Panc1 (cell line): ENCODE results near the gene TWIST2. TPM values are rescaled to one million over a fixed set of nuclear protein-coding genes. Genes with fewer than 3 reads are reported as not detected.

Experiments
- ATAC-seq: fragments of 200-7000 bp; cut with Tn5 transposase; 2 replicates; pipeline ENCODE4 v1.9.1; 2020; ENCODE audit warnings: mild to moderate bottlenecking, moderate library complexity
- BruUV-seq: library from RNA; stranded (reverse); fragments of 400-500 nt; replicated peaks from 2 replicates; lab custom pipeline; 2021; lab: Mats Ljungman, UMichigan
- CTCF ChIA-PET: fragments of 300-600 bp; sonication (Branson Sonifier 250); formaldehyde crosslinking; loops from one replicate; lab custom pipeline; 2022; ENCODE audit warnings: antibody characterized with exemption; lab: Charles Lee
- POLR2A ChIA-PET: fragments of 300-600 bp; sonication (Branson Sonifier 250); formaldehyde crosslinking; loops from one replicate; lab custom pipeline; 2022; ENCODE audit warnings: antibody characterized with exemption; lab: Charles Lee
- DNase-seq: peaks from one replicate; pipeline ENCODE4 v3.0.0-alpha.2; 2010; ENCODE audit warnings: low read depth, low spot score
- H3K27ac ChIP-seq: 2 replicates; pipeline ENCODE4 v1.5.1; 2011; ENCODE audit warnings: mild to moderate bottlenecking, low read length, inconsistent platforms
- H3K27me3 ChIP-seq: fragments of 200-500 bp; sonication (Bioruptor generic); 2 replicates; pipeline ENCODE4 v1.6.0; 2014; ENCODE audit warnings: low read length, inconsistent platforms; ENCODE audit not compliant: control insufficient read depth, insufficient read depth
- H3K36me3 ChIP-seq: fragments of 200-500 bp; sonication (Bioruptor generic); 2 replicates; pipeline ENCODE4 v1.5.1; 2014; ENCODE audit warnings: inconsistent platforms, mild to moderate bottlenecking, low read length, moderate library complexity; ENCODE audit not compliant: control insufficient read depth, insufficient read depth
- H3K4me1 ChIP-seq: 2 replicates; pipeline ENCODE4 v1.5.1; 2011; ENCODE audit warnings: inconsistent platforms, mild to moderate bottlenecking, low read length, moderate library complexity; ENCODE audit not compliant: control insufficient read depth, insufficient read depth
- H3K4me3 ChIP-seq, 2 experiments: 2 replicates each; pipeline ENCODE4 v1.5.1; 2011 to 2012; ENCODE audit warnings: low read depth in 2 of 2, low read length in 2 of 2, mild to moderate bottlenecking in 2 of 2, inconsistent platforms in 1 of 2, moderate library complexity in 1 of 2
- H3K9me3 ChIP-seq: fragments of 200-500 bp; sonication (Bioruptor generic); 2 replicates; pipeline ENCODE4 v1.5.1; 2014; ENCODE audit warnings: low read depth, mild to moderate bottlenecking, inconsistent platforms, low read length, moderate library complexity; ENCODE audit not compliant: control insufficient read depth, insufficient read depth
- POLR2AphosphoS5 ChIP-seq: IDR thresholded peaks from 2 replicates; pipeline ENCODE4 v1.6.1; 2012; ENCODE audit warnings: mild to moderate bottlenecking, low read depth, low read length, moderate library complexity
- SIN3A ChIP-seq: IDR thresholded peaks from 2 replicates; pipeline ENCODE4 v1.6.1; 2012; ENCODE audit warnings: low read depth, mild to moderate bottlenecking, low read length, moderate library complexity, borderline replicate concordance; ENCODE audit not compliant: insufficient read depth
- TCF7L2 ChIP-seq: IDR thresholded peaks from 2 replicates; pipeline ENCODE4 v1.6.1; 2011; ENCODE audit warnings: mild to moderate bottlenecking, low read depth, low read length, inconsistent platforms
- in situ Hi-C: cut with HindIII; loops from 2 replicates; pipeline ENCODE4 v1.10.0; 2016; ENCODE audit warnings: low sequenced_read_pairs, low pct_unique_long_range_greater_than_20kb
- intact Hi-C: fragments of 100-400 bp; cut with micrococcal nuclease; formaldehyde crosslinking; loops from one replicate; pipeline ENCODE4 v1.10.0; 2022; ENCODE audit not compliant: unreplicated experiment
- total RNA-seq: library from RNA; stranded (reverse); gene quantifications from one replicate; pipeline ENCODE4 v1.2.1, GENCODE V29; 2021; ENCODE audit not compliant: unreplicated experiment
- TF ChIP-seq, protein P1 (sequence below): fragments of 450-650 bp; IDR thresholded peaks from 2 replicates; pipeline ENCODE4 v1.5.1; 2017; ENCODE audit warnings: mild to moderate bottlenecking
- TF ChIP-seq, protein P2 (sequence below), 2 experiments: IDR thresholded peaks; 2 replicates each; pipeline ENCODE4 v1.6.1; 2011 to 2012; ENCODE audit warnings: low read depth in 2 of 2, control low read depth in 1 of 2, low read length in 1 of 2, mild to moderate bottlenecking in 1 of 2, moderate library complexity in 1 of 2; ENCODE audit not compliant: insufficient read depth in 1 of 2

Gene TWIST2
- total RNA-seq, 1 experiment from 2014 or later, result 4.2 TPM

DNA sequence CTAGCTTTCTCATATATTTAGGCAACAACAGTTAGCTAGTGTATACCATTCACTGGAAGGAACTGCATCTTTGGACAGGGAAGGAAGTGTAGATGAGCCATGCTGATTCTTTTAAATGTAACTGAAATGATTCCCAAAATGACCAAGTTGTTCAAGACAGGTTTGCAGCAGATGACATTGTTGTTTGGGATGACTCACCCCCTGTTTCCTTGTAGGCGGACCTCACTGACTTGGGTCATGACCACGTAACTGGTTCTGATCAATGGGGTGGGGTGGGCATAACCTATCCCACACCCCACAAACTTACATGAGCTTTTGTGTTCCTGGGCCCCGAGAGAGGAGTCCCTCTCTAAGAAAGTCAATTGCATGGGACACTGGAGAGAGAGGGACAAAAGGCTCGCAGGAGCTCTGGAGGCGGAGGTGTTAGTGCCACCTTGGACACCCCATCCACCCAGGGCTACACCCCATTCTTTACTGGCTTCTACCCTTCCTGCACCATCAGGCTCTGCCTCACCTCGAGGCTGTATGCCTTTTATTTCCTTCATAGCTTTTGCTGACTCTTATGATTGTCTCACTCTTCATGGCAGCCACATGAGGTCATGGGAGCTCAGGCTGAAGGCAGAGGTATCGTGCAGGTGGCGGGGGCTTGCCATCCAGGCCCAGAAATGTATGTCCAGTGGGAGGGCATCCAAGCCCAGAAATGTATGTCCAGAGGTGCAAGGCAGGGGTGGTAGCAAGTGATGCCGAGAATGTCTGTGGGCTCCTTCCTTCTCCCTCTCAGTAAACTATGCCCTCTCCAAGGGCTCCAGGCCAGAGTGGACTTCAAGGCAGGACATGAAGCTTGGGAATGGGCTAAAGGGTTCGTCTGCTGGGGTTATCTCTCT, 108.0 kb downstream of the TWIST2 start:
- Histone ChIP-seq H3K27ac (no peak overlapping the region), H3K4me3 (no peak overlapping the region), H3K27me3 (no peaks in the 10 kb centered on the region; the same call in 1 of the 2 replicates), H3K4me1 (no peaks in the 10 kb centered on the region), H3K9me3 (no peaks in the 10 kb centered on the region), H3K36me3 (no peaks in the 10 kb centered on the region)
- DNase-seq, result no peak
- ChIA-PET POLR2A (no interaction called here), CTCF (no interaction called here)
- no peak for TF ChIP-seq POLR2AphosphoS5
- TF ChIP-seq, protein P1, sequence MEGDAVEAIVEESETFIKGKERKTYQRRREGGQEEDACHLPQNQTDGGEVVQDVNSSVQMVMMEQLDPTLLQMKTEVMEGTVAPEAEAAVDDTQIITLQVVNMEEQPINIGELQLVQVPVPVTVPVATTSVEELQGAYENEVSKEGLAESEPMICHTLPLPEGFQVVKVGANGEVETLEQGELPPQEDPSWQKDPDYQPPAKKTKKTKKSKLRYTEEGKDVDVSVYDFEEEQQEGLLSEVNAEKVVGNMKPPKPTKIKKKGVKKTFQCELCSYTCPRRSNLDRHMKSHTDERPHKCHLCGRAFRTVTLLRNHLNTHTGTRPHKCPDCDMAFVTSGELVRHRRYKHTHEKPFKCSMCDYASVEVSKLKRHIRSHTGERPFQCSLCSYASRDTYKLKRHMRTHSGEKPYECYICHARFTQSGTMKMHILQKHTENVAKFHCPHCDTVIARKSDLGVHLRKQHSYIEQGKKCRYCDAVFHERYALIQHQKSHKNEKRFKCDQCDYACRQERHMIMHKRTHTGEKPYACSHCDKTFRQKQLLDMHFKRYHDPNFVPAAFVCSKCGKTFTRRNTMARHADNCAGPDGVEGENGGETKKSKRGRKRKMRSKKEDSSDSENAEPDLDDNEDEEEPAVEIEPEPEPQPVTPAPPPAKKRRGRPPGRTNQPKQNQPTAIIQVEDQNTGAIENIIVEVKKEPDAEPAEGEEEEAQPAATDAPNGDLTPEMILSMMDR, result no peak
- TF ChIP-seq SIN3A, result no peak
- TF ChIP-seq TCF7L2, result no peak
- TF ChIP-seq, protein P2, sequence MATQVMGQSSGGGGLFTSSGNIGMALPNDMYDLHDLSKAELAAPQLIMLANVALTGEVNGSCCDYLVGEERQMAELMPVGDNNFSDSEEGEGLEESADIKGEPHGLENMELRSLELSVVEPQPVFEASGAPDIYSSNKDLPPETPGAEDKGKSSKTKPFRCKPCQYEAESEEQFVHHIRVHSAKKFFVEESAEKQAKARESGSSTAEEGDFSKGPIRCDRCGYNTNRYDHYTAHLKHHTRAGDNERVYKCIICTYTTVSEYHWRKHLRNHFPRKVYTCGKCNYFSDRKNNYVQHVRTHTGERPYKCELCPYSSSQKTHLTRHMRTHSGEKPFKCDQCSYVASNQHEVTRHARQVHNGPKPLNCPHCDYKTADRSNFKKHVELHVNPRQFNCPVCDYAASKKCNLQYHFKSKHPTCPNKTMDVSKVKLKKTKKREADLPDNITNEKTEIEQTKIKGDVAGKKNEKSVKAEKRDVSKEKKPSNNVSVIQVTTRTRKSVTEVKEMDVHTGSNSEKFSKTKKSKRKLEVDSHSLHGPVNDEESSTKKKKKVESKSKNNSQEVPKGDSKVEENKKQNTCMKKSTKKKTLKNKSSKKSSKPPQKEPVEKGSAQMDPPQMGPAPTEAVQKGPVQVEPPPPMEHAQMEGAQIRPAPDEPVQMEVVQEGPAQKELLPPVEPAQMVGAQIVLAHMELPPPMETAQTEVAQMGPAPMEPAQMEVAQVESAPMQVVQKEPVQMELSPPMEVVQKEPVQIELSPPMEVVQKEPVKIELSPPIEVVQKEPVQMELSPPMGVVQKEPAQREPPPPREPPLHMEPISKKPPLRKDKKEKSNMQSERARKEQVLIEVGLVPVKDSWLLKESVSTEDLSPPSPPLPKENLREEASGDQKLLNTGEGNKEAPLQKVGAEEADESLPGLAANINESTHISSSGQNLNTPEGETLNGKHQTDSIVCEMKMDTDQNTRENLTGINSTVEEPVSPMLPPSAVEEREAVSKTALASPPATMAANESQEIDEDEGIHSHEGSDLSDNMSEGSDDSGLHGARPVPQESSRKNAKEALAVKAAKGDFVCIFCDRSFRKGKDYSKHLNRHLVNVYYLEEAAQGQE (IDR thresholded peaks at IDR 0.05; ENCODE audit: insufficient read depth in 1 of 2, low read depth in 2 of 2, low read length in 1 of 2), result no peak
- BruUV-seq, result no TSS peak
- intact Hi-C loops (no loop called here), in situ Hi-C loops (no loop called here)
- no peak for ATAC-seq

DNA sequence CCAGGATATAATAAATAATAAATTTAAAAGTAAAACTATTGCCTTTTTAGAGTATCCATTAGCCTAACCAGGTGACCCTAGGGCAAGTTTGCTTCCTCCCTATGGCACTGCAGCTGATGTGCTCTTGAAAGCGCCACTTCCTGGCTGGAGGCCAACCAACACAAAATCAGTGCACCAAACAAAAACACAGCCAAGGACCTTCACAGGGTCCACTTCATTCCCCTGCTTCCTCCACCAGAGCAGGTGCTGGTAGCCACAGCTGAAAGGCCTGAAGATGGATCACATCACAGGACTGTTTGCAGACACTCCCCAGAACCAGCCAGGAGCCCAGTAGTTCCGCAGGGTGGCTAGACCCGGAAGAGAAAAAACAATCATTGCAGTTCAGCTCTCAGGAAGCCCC, 108.8 kb downstream of the TWIST2 start:
- H3K36me3 ChIP-seq, result no peaks in the 10 kb centered on the region
- H3K4me3 ChIP-seq, result no peak overlapping the region
- no peaks in the 10 kb centered on the region for H3K9me3 ChIP-seq
- BruUV-seq, result no TSS peak
- H3K4me1 ChIP-seq, result no peaks in the 10 kb centered on the region
- ChIA-PET CTCF (no interaction called here), POLR2A (no interaction called here)
- DNase-seq (no peak), ATAC-seq (no peak)
- intact Hi-C loops, result no loop called here
- in situ Hi-C loops, result no loop called here
- no peaks in the 10 kb centered on the region; the same call in 1 of the 2 replicates for H3K27me3 ChIP-seq
- H3K27ac ChIP-seq, result no peak overlapping the region
- TF ChIP-seq, protein P2 (IDR thresholded peaks at IDR 0.05; ENCODE audit: insufficient read depth in 1 of 2, low read depth in 2 of 2, low read length in 1 of 2), result no peak
- TF ChIP-seq, protein P1, result no peak
- TF ChIP-seq SIN3A (no peak), POLR2AphosphoS5 (no peak), TCF7L2 (no peak)
